Thyroid gland (tissue), 4 donors: ENCODE data around the gene MTHFD1L. TPM values are rescaled to one million over a fixed set of nuclear protein-coding genes. Genes with fewer than 3 reads are reported as not detected.

Experiments
- DNase-seq, 2 donors: peaks; one replicate each; pipeline ENCODE4 v3.0.0-alpha.2; 2019
- H3K27ac ChIP-seq, 3 donors: fragments of 200-600 bp; sonication (generic); 1 replicate in 2 of 3; 2 replicates in 1 of 3; pipeline ENCODE4 v1.5.1; 2016 to 2019; ENCODE audit warnings: mild to moderate bottlenecking in 1 of 3, moderate library complexity in 1 of 3
- H3K27me3 ChIP-seq: fragments of 200-600 bp; sonication (generic); one replicate; pipeline ENCODE4 v1.5.1; 2019
- H3K36me3 ChIP-seq, 2 donors: fragments of 200-600 bp; sonication (generic); one replicate each; pipeline ENCODE4 v1.5.1; 2016 to 2019
- H3K4me1 ChIP-seq, 2 donors: fragments of 200-600 bp; sonication (generic); one replicate each; pipeline ENCODE4 v1.5.1; 2017 to 2019
- H3K4me3 ChIP-seq, 3 donors: fragments of 200-600 bp; sonication (generic); replicated peaks in 1 of 3; 1 replicate in 2 of 3; 2 replicates in 1 of 3; pipeline ENCODE4 v1.5.1; 2016; ENCODE audit warnings: mild to moderate bottlenecking in 1 of 3
- H3K9me3 ChIP-seq: fragments of 200-600 bp; sonication (generic); one replicate; pipeline ENCODE4 v1.5.1; 2017
- CTCF ChIP-seq, 6 experiments: fragments of 200-600 bp in 3 of 6; fragments of 450-650 bp in 3 of 6; sonication (generic) in 3 of 6; IDR thresholded peaks; one replicate each; pipeline ENCODE4 v1.5.1; 2016 to 2019; ENCODE audit warnings: antibody characterized with exemption in 6 of 6, mild to moderate bottlenecking in 2 of 6, inconsistent platforms in 1 of 6, moderate library complexity in 1 of 6
- POLR2A ChIP-seq, 2 donors: fragments of 450-650 bp; IDR thresholded peaks; one replicate each; pipeline ENCODE4 v1.6.1; 2017; ENCODE audit warnings: antibody characterized with exemption in 2 of 2, mild to moderate bottlenecking in 2 of 2, moderate library complexity in 1 of 2
- WGBS, 2 donors: methylation state at CpG; one replicate each; pipeline ENCODE4 v1.1.5; 2017; 5-methylcytosine and 5-hydroxymethylcytosine counted together
- intact Hi-C: fragments of 100-400 bp; cut with DNase I; formaldehyde crosslinking; loops from one replicate; pipeline ENCODE4 v1.15.1; 2023
- total RNA-seq, 4 donors: library from RNA; depleted of rRNA; stranded (reverse); fragments of >200 nt; gene quantifications; one replicate each; pipeline ENCODE4 v1.2.3, GENCODE V29; 2016

The MTHFD1L gene
- total RNA-seq, 4 donors from 2014 or later = 8.7 to 14.6 (median 11.0) TPM

- Histone ChIP-seq H3K4me3 (no peak overlapping the region), H3K27ac (no peak overlapping the region), H3K4me1 (peaks cover 0 to 7% of the 10 kb centered on the region in 2 donors), H3K27me3 (no peaks in the 10 kb centered on the region), H3K9me3 (no peaks in the 10 kb centered on the region), H3K36me3 (no peaks in the 10 kb centered on the region)
- 95 to 96% methylated on average over 4 of the region's 4 CpGs for WGBS, 2 donors
- no peak for DNase-seq
- intact Hi-C loops = no loop called here
- TF ChIP-seq CTCF (IDR thresholded peaks at IDR 0.05) (no peak), POLR2A (IDR thresholded peaks at IDR 0.05) (no peak)
Measured at GRCh38 chr6:151008425-151008824, 142.9 kb downstream of the MTHFD1L start.

GRCh38 chr6:151009576-151009975, 144.1 kb downstream of the MTHFD1L start:
- Histone ChIP-seq H3K27me3 (no peaks in the 10 kb centered on the region), H3K27ac (no peak overlapping the region), H3K9me3 (no peaks in the 10 kb centered on the region), H3K4me3 (no peak overlapping the region), H3K36me3 (no peaks in the 10 kb centered on the region), H3K4me1 (peaks cover 0 to 7% of the 10 kb centered on the region in 2 donors)
- TF ChIP-seq POLR2A (IDR thresholded peaks at IDR 0.05) = no peak
- TF ChIP-seq CTCF (IDR thresholded peaks at IDR 0.05) = no peak
- DNase-seq = peak; percentile 76 to 90
- 63 to 68% methylated on average over 12 of the region's 12 CpGs for WGBS, 2 donors
- intact Hi-C loops = no loop called here

- Histone ChIP-seq H3K27me3 (no peaks in the 10 kb centered on the region), H3K4me1 (peaks cover 0 to 3% of the 10 kb centered on the region in 2 donors), H3K27ac (no peak overlapping the region), H3K4me3 (no peak overlapping the region), H3K36me3 (no peaks in the 10 kb centered on the region), H3K9me3 (no peaks in the 10 kb centered on the region)
- intact Hi-C loops = loop anchor here (5.0 to 10.0 kb wide), 2 partner anchors 118 to 235 kb away; no protein-coding TSS in a partner anchor
- DNase-seq = no peak
- WGBS, 2 donors = 62 to 66% methylated on average over 5 of the region's 5 CpGs
- TF ChIP-seq POLR2A (IDR thresholded peaks at IDR 0.05) (no peak), CTCF (IDR thresholded peaks at IDR 0.05) (no peak)
Measured at GRCh38 chr6:151010071-151010470, 144.6 kb downstream of the MTHFD1L start.

- no peak for TF ChIP-seq CTCF (IDR thresholded peaks at IDR 0.05)
- TF ChIP-seq POLR2A (IDR thresholded peaks at IDR 0.05) = no peak
Measured at GRCh38 chr6:151012321-151013294, 147.1 kb downstream of the MTHFD1L start.

More at GRCh38 chr6:151012321-151013294, 147.1 kb downstream of the MTHFD1L start:
- Histone ChIP-seq H3K36me3 (no peaks in the 10 kb centered on the region), H3K9me3 (no peaks in the 10 kb centered on the region), H3K27me3 (no peaks in the 10 kb centered on the region), H3K4me3 (no peak overlapping the region), H3K27ac (no peak overlapping the region), H3K4me1 (no peaks in the 10 kb centered on the region)
- 91 to 92% methylated on average over 7 of the region's 7 CpGs for WGBS, 2 donors
- intact Hi-C loops = loop anchor here (5.0 to 10.0 kb wide), 2 partner anchors 120 to 232 kb away; no protein-coding TSS in a partner anchor
- no peak for DNase-seq
